Esophagus muscularis mucosa (tissue), 4 donors: ENCODE data around the gene BMP6. TPM values are rescaled to one million over a fixed set of nuclear protein-coding genes. Genes with fewer than 3 reads are reported as not detected.

Experiments
- DNase-seq: peaks from one replicate; pipeline ENCODE4 v3.0.0-alpha.2; 2017; ENCODE audit errors: extremely low spot score
- H3K27ac ChIP-seq, 4 donors: fragments of 200-600 bp; sonication (generic); replicated peaks in 1 of 4; 1 replicate in 3 of 4; 2 replicates in 1 of 4; pipeline ENCODE4 v1.5.1; 2016 to 2019; ENCODE audit warnings: mild to moderate bottlenecking in 1 of 4
- H3K27me3 ChIP-seq, 4 donors: fragments of 200-600 bp; sonication (generic); one replicate each; pipeline versions ENCODE4 v1.5.1 to v1.6.0; 2016 to 2019
- H3K36me3 ChIP-seq, 4 donors: fragments of 200-600 bp; sonication (generic); one replicate each; pipeline ENCODE4 v1.5.1; 2016 to 2019
- H3K4me1 ChIP-seq, 4 donors: fragments of 200-600 bp; sonication (generic); one replicate each; pipeline ENCODE4 v1.5.1; 2016 to 2019
- H3K4me3 ChIP-seq, 4 donors: fragments of 200-600 bp; sonication (generic); 1 replicate in 2 of 4; 2 replicates in 2 of 4; pipeline ENCODE4 v1.5.1; 2016 to 2019; ENCODE audit warnings: mild to moderate bottlenecking in 4 of 4, moderate library complexity in 1 of 4
- H3K9me3 ChIP-seq, 4 donors: fragments of 200-600 bp; sonication (generic); 1 replicate in 3 of 4; 2 replicates in 1 of 4; pipeline ENCODE4 v1.5.1; 2016 to 2019
- CTCF ChIP-seq, 3 experiments: fragments of 200-600 bp in 2 of 3; fragments of 450-650 bp in 1 of 3; sonication (generic) in 2 of 3; IDR thresholded peaks; one replicate each; pipeline ENCODE4 v1.5.1; 2017 to 2019; ENCODE audit warnings: antibody characterized with exemption in 3 of 3, mild to moderate bottlenecking in 2 of 3, moderate library complexity in 1 of 3
- EP300 ChIP-seq: sonication (generic); formaldehyde crosslinking; IDR thresholded peaks from one replicate; pipeline ENCODE4 v1.6.1; 2017; ENCODE audit warnings: antibody characterized with exemption
- POLR2A ChIP-seq: fragments of 450-650 bp; IDR thresholded peaks from one replicate; pipeline ENCODE4 v1.6.1; 2017; ENCODE audit warnings: antibody characterized with exemption, moderate library complexity, mild to moderate bottlenecking, low read depth
- POLR2AphosphoS5 ChIP-seq, 2 donors: sonication (generic); formaldehyde crosslinking; IDR thresholded peaks; one replicate each; pipeline ENCODE4 v1.6.1; 2017; ENCODE audit warnings: antibody characterized with exemption in 2 of 2
- WGBS: methylation state at CpG from one replicate; pipeline ENCODE4 v1.1.5; 2018; 5-methylcytosine and 5-hydroxymethylcytosine counted together
- intact Hi-C: fragments of 100-400 bp; cut with DNase I; formaldehyde crosslinking; loops from one replicate; pipeline ENCODE4 v1.15.1; 2023
- total RNA-seq, 4 donors: library from RNA; depleted of rRNA; stranded (reverse); fragments of >200 nt; gene quantifications; one replicate each; pipeline versions ENCODE4 v1.1.0 to v1.2.1, GENCODE V29; 2016

Gene BMP6
- total RNA-seq, 4 donors from 2014 or later: 5.1 to 10.0 (median 6.9) TPM

- Histone ChIP-seq H3K36me3 (peaks cover 28 to 85% (median 82%) of the 10 kb centered on the region in 4 donors), H3K9me3 (no peaks in the 10 kb centered on the region), H3K27ac (no peak overlapping the region), H3K27me3 (no peaks in the 10 kb centered on the region), H3K4me1 (peaks cover 3 to 14% (median 9%) of the 10 kb centered on the region in 4 donors), H3K4me3 (no peak overlapping the region)
- intact Hi-C loops: no loop called here
- WGBS: 95% methylated on average over 9 of the region's 9 CpGs
- DNase-seq: no peak
- TF ChIP-seq CTCF (IDR thresholded peaks at IDR 0.05) (no peak), POLR2AphosphoS5 (IDR thresholded peaks at IDR 0.05) (no peak), EP300 (no peak), POLR2A (no peak)
These were observed 175.2 kb downstream of the BMP6 start for GRCh38 chr6:7901056-7901455.

- peaks cover 24 to 78% (median 75%) of the 10 kb centered on the region in 4 donors for H3K36me3 ChIP-seq
- H3K9me3 ChIP-seq: no peaks in the 10 kb centered on the region
- H3K4me3 ChIP-seq: no peak overlapping the region
- no peak for TF ChIP-seq CTCF (IDR thresholded peaks at IDR 0.05)
- no peak for TF ChIP-seq POLR2AphosphoS5 (IDR thresholded peaks at IDR 0.05)
- no peak for TF ChIP-seq EP300
- TF ChIP-seq POLR2A: no peak
- H3K27me3 ChIP-seq: no peaks in the 10 kb centered on the region
- H3K4me1 ChIP-seq: peaks cover 3 to 15% (median 9%) of the 10 kb centered on the region in 4 donors
- intact Hi-C loops: no loop called here
- DNase-seq: no peak
- no peak overlapping the region for H3K27ac ChIP-seq
- 77% methylated on average over 4 of the region's 4 CpGs for WGBS
These were observed 175.9 kb downstream of the BMP6 start for GRCh38 chr6:7901780-7902179.

- intact Hi-C loops: no loop called here
- Histone ChIP-seq H3K27ac (no peak overlapping the region), H3K27me3 (no peaks in the 10 kb centered on the region), H3K4me1 (peaks cover 3 to 18% (median 9%) of the 10 kb centered on the region in 4 donors), H3K36me3 (peaks cover 24 to 74% (median 73%) of the 10 kb centered on the region in 4 donors), H3K9me3 (no peaks in the 10 kb centered on the region), H3K4me3 (no peak overlapping the region)
- WGBS: 91% methylated on average over 8 of the region's 8 CpGs
- no peak for TF ChIP-seq CTCF (IDR thresholded peaks at IDR 0.05)
- no peak for TF ChIP-seq POLR2A
- no peak for TF ChIP-seq POLR2AphosphoS5 (IDR thresholded peaks at IDR 0.05)
- TF ChIP-seq EP300: no peak
- no peak for DNase-seq
These were observed 176.3 kb downstream of the BMP6 start for GRCh38 chr6:7902221-7902620.

GRCh38 chr6:7902867-7903266 is 177.0 kb downstream of the BMP6 start:
- 100% methylated on average over 1 of the region's 1 CpG for WGBS

More at GRCh38 chr6:7902867-7903266, 177.0 kb downstream of the BMP6 start:
- Histone ChIP-seq H3K4me3 (no peak overlapping the region), H3K9me3 (no peaks in the 10 kb centered on the region), H3K27ac (no peak overlapping the region), H3K27me3 (no peaks in the 10 kb centered on the region), H3K4me1 (peaks cover 8 to 24% (median 9%) of the 10 kb centered on the region in 4 donors), H3K36me3 (peaks cover 24 to 68% (median 67%) of the 10 kb centered on the region in 4 donors)
- TF ChIP-seq EP300: no peak
- TF ChIP-seq POLR2AphosphoS5 (IDR thresholded peaks at IDR 0.05): no peak
- no peak for TF ChIP-seq CTCF (IDR thresholded peaks at IDR 0.05)
- TF ChIP-seq POLR2A: no peak
- no peak for DNase-seq
- intact Hi-C loops: no loop called here
